MM.1S (cell line): ENCODE measurements around the gene IL11RA.

ENCODE experiments used
- EZH2 ChIP-seq: fragments of 300-600 bp; sonication (generic); optimal IDR thresholded peaks from 2 replicates; pipeline ENCODE3; 2017; ENCODE audit warnings: low read depth, mild to moderate bottlenecking, antibody characterized with exemption, low read length, mixed read lengths
- EZH2phosphoT487 ChIP-seq: fragments of 300-600 bp; sonication (generic); IDR thresholded peaks from 2 replicates; pipeline ENCODE4 v1.6.1; 2018; ENCODE audit warnings: antibody characterized with exemption, low read length
- TF ChIP-seq, protein P1 (sequence below): fragments of 300-600 bp; sonication (generic); IDR thresholded peaks from 2 replicates; pipeline ENCODE4 v1.5.1; 2016; ENCODE audit warnings: antibody characterized with exemption, low read length, mixed read lengths

DNA sequence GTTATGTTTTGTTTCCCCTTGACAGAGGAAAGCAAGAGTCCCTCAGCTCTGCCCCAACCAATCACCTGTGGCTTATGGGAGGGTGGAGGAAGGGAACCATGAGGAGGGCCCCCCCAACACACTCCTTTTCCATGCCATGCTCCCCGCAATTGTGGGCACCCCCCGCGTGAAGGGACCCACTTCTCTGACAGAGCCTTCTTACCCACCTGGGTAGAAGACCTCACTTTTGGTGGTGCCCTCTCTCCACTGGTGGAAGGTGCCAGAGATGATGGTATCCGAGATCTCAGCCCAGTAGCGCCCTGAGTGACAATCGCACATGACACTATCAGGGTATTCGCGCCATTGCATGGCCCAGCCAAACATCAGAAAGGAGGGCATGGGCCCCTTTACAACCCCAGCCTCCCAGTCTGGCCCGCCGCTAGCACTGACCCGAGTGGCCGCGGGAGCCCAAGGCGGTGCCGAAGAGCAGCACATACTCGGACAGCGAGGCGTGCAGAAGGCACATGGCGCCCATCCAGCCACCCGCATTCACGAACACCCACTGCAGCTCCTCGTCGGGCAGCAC, 15.1 kb upstream of the IL11RA start:
- TF ChIP-seq, protein P1, sequence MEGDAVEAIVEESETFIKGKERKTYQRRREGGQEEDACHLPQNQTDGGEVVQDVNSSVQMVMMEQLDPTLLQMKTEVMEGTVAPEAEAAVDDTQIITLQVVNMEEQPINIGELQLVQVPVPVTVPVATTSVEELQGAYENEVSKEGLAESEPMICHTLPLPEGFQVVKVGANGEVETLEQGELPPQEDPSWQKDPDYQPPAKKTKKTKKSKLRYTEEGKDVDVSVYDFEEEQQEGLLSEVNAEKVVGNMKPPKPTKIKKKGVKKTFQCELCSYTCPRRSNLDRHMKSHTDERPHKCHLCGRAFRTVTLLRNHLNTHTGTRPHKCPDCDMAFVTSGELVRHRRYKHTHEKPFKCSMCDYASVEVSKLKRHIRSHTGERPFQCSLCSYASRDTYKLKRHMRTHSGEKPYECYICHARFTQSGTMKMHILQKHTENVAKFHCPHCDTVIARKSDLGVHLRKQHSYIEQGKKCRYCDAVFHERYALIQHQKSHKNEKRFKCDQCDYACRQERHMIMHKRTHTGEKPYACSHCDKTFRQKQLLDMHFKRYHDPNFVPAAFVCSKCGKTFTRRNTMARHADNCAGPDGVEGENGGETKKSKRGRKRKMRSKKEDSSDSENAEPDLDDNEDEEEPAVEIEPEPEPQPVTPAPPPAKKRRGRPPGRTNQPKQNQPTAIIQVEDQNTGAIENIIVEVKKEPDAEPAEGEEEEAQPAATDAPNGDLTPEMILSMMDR = no peak
- TF ChIP-seq EZH2 (no peak), EZH2phosphoT487 (no peak)
